PFSK-1 (cell line): ENCODE data around the gene NHLRC4.

Experiments used
- FOXP2 ChIP-seq: optimal IDR thresholded peaks from 2 replicates; pipeline ENCODE3; 2011; ENCODE audit warnings: borderline replicate concordance, control low read depth, inconsistent platforms; ENCODE audit not compliant: insufficient read depth; ENCODE audit errors: extremely low read length, extremely low read depth
- POLR2AphosphoS5 ChIP-seq: IDR thresholded peaks from 2 replicates; pipeline ENCODE4 v1.6.1; 2012; ENCODE audit warnings: low read depth, mild to moderate bottlenecking, control low read depth, low read length, moderate library complexity
- SIN3A ChIP-seq: IDR thresholded peaks from 2 replicates; pipeline ENCODE4 v1.6.1; 2012; ENCODE audit warnings: mild to moderate bottlenecking, low read length, moderate library complexity, borderline replicate concordance; ENCODE audit not compliant: insufficient read depth
- TAF1 ChIP-seq: IDR thresholded peaks from 2 replicates; pipeline ENCODE4 v1.6.1; 2012; ENCODE audit warnings: low read length, control low read depth, borderline replicate concordance; ENCODE audit not compliant: insufficient read depth
- TF ChIP-seq, protein P1 (sequence below), 2 experiments: IDR thresholded peaks; 2 replicates each; pipeline versions ENCODE4 v1.6.1 to v1.8.0; 2011 to 2012; ENCODE audit warnings: low read depth in 2 of 2, low read length in 2 of 2, control low read depth in 1 of 2, inconsistent platforms in 1 of 2, mild to moderate bottlenecking in 1 of 2, moderate library complexity in 1 of 2; ENCODE audit not compliant: insufficient read depth in 1 of 2

NHLRC4 gene

DNA sequence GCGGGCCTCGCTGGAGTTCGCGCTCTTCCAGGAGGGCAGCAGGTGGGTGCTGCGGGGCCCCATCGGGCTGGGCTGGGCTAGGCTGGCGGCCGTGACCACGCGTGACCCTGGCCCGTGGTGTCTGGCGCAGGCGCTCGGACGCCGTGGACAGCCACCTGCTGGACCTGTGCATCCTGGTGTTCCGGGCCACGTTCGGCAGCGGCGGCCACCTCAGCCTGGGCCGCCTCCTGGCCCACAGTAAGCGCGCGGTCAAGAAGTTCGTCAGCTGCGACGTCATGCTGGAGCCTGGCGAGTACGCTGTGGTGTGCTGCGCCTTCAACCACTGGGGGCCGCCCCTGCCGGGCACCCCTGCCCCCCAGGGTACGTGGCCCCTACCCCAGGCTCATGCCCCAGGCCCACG lies 14.6 kb upstream of the NHLRC4 start:
- TF ChIP-seq, protein P1, sequence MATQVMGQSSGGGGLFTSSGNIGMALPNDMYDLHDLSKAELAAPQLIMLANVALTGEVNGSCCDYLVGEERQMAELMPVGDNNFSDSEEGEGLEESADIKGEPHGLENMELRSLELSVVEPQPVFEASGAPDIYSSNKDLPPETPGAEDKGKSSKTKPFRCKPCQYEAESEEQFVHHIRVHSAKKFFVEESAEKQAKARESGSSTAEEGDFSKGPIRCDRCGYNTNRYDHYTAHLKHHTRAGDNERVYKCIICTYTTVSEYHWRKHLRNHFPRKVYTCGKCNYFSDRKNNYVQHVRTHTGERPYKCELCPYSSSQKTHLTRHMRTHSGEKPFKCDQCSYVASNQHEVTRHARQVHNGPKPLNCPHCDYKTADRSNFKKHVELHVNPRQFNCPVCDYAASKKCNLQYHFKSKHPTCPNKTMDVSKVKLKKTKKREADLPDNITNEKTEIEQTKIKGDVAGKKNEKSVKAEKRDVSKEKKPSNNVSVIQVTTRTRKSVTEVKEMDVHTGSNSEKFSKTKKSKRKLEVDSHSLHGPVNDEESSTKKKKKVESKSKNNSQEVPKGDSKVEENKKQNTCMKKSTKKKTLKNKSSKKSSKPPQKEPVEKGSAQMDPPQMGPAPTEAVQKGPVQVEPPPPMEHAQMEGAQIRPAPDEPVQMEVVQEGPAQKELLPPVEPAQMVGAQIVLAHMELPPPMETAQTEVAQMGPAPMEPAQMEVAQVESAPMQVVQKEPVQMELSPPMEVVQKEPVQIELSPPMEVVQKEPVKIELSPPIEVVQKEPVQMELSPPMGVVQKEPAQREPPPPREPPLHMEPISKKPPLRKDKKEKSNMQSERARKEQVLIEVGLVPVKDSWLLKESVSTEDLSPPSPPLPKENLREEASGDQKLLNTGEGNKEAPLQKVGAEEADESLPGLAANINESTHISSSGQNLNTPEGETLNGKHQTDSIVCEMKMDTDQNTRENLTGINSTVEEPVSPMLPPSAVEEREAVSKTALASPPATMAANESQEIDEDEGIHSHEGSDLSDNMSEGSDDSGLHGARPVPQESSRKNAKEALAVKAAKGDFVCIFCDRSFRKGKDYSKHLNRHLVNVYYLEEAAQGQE (IDR thresholded peaks at IDR 0.05; ENCODE audit: insufficient read depth in 1 of 2, low read depth in 2 of 2, low read length in 2 of 2) = no peak
- TF ChIP-seq SIN3A (no peak), POLR2AphosphoS5 (no peak), FOXP2 (no peak), TAF1 (no peak)

DNA sequence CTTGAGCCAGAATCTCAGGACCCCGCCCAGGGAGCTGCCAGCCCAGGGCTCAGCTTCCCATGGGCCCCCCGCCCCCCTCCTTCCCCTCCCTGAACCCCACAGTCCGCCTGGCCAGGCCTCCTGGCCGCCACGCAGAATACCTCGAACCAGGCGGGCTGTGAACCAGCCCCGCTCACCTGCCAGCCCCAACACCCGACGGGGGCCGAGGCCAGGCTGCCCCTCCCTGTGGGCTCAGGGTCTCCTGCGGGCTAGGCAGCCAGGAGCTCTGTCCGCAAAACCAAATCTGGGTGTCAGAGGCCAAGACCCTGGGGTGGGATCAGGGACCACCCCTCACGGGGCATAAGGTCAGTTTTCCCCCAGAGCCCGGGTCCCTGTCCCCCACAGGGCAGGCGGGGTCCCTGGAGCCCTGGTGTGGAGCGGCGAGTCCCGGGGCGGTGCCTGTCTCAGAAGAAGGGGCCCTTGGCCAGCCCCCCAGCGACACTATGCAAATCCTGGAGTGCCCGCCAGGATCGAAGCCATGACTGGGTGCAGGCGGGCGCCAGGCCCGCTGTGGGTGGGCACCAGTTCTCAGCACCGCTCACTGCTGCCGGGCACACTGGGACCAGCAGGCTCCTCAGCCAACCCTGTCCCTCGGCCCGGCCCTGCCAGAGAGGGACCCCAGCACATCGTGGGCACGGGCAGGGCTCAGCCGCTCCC lies 13.1 kb upstream of the NHLRC4 start:
- TF ChIP-seq FOXP2 (no peak), TAF1 (no peak), POLR2AphosphoS5 (no peak), SIN3A (no peak)
- TF ChIP-seq, protein P1 (IDR thresholded peaks at IDR 0.05; ENCODE audit: insufficient read depth in 1 of 2, low read depth in 2 of 2, low read length in 2 of 2) = no peak

DNA sequence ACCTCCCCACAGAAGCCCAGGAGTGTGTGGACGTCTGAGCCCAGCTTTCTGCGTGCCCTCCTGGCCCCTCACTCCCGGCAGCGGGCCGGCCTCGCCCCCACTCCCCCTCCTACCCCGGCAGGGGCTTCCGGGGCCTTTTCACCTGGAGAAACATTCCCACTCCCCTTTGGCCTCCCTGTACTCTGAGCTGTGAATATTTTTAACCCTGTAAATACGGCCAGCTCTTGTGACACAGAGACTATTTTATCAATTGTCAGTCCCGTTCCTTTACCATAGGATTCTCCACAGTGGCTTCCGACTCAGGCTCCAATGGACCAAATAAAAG lies 12.5 kb upstream of the NHLRC4 start:
- TF ChIP-seq, protein P1 (IDR thresholded peaks at IDR 0.05; ENCODE audit: insufficient read depth in 1 of 2, low read depth in 2 of 2, low read length in 2 of 2) = no peak
- TF ChIP-seq POLR2AphosphoS5 (no peak), FOXP2 (no peak), TAF1 (no peak), SIN3A (no peak)

GRCh38 chr16:554640-555365 lies 12.0 kb upstream of the NHLRC4 start:
- TF ChIP-seq SIN3A = no peak
- 0 out of 2 replicates have a peak, but pooled peaks have one; percentile 2 for TF ChIP-seq POLR2AphosphoS5
- no peak for TF ChIP-seq TAF1
- TF ChIP-seq, protein P1 (IDR thresholded peaks at IDR 0.05; ENCODE audit: insufficient read depth in 1 of 2, low read depth in 2 of 2, low read length in 2 of 2) = no peak
- TF ChIP-seq FOXP2 = no peak
